Suprapubic skin (tissue), 4 donors: ENCODE measurements around the gene APMAP.

Source experiments
- POLR2A ChIP-seq, 2 donors: fragments of 450-650 bp; IDR thresholded peaks; one replicate each; pipeline ENCODE4 v1.6.1; 2017; ENCODE audit warnings: antibody characterized with exemption in 2 of 2, mild to moderate bottlenecking in 2 of 2, moderate library complexity in 2 of 2
- POLR2AphosphoS5 ChIP-seq, 3 donors: sonication (generic); formaldehyde crosslinking; IDR thresholded peaks; one replicate each; pipeline ENCODE4 v1.6.1; 2017; ENCODE audit warnings: antibody characterized with exemption in 3 of 3
- TF ChIP-seq, protein P1 (sequence below), 2 donors: fragments of 200-600 bp in 1 of 2; fragments of 450-650 bp in 1 of 2; sonication (generic) in 1 of 2; IDR thresholded peaks; one replicate each; pipeline ENCODE4 v1.5.1; 2016 to 2019; ENCODE audit warnings: antibody characterized with exemption in 2 of 2, mild to moderate bottlenecking in 1 of 2, moderate library complexity in 1 of 2

DNA sequence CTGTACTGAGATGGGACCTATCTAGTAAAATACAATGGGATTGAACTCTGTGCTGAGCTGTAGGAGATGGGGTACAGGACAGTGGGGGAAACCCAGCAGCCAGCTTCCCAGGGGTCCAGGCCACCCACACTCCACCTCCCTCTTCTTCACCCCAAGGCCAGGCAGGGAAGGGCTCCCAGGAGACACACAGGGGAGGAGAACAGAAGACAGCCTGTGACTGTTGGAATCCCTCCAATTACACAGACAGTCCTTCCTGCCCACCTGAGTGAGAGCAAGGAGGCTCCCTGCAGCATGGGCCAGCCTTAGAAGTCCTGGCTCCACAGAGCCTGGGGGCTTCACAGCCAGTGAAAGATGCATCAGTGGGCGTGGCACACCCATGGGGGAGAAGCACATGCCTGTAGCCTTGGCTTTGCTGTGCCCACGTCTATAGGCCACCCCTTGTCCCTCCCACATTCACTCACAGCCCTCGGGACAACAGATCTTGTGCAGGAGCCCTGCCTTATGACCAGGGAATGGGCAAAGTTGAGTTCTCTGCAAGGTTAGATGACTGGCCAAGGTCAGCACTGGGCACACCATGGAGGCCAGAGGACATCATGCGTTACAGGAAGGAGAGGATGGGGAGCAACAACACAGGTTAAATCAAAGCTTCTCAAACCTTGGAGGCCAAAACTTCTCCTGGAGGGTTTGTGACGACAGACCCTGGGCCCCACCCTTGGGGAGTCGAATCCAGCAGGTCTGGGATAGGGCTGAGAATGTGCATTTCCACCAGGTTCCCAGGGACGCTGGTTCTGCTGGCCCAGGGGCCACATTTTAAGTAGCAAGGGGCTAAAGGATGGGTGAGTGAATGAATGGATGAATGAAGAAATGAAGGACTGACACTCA lies 55.8 kb downstream of the APMAP start:
- TF ChIP-seq POLR2A (IDR thresholded peaks at IDR 0.05): no peak
- TF ChIP-seq, protein P1, sequence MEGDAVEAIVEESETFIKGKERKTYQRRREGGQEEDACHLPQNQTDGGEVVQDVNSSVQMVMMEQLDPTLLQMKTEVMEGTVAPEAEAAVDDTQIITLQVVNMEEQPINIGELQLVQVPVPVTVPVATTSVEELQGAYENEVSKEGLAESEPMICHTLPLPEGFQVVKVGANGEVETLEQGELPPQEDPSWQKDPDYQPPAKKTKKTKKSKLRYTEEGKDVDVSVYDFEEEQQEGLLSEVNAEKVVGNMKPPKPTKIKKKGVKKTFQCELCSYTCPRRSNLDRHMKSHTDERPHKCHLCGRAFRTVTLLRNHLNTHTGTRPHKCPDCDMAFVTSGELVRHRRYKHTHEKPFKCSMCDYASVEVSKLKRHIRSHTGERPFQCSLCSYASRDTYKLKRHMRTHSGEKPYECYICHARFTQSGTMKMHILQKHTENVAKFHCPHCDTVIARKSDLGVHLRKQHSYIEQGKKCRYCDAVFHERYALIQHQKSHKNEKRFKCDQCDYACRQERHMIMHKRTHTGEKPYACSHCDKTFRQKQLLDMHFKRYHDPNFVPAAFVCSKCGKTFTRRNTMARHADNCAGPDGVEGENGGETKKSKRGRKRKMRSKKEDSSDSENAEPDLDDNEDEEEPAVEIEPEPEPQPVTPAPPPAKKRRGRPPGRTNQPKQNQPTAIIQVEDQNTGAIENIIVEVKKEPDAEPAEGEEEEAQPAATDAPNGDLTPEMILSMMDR (IDR thresholded peaks at IDR 0.05): no peak
- no peak for TF ChIP-seq POLR2AphosphoS5 (IDR thresholded peaks at IDR 0.05)
